NCI-H1105 (cell line): ENCODE measurements around the gene SMAD1.

ENCODE experiments used
- DNase-seq: peaks from one replicate; lab custom pipeline; 2025; lab: John Stamatoyannopoulos, UW

Gene SMAD1

GRCh38 chr4:145489556-145489955 is 7.9 kb downstream of the SMAD1 start:
- DNase-seq = no peak

GRCh38 chr4:145490361-145490760 is 8.7 kb downstream of the SMAD1 start:
- no peak for DNase-seq

- no peak for DNase-seq
Observed at GRCh38 chr4:145490796-145491195, 9.1 kb downstream of the SMAD1 start.

GRCh38 chr4:145492376-145492775 is 10.7 kb downstream of the SMAD1 start:
- DNase-seq = no peak

GRCh38 chr4:145493166-145493565 is 11.5 kb downstream of the SMAD1 start:
- no peak for DNase-seq

GRCh38 chr4:145494666-145495270 is 13.1 kb downstream of the SMAD1 start:
- DNase-seq = no peak

GRCh38 chr4:145496292-145496691 is 14.6 kb downstream of the SMAD1 start:
- no peak for DNase-seq

GRCh38 chr4:145497199-145498149 is 15.8 kb downstream of the SMAD1 start:
- DNase-seq = no peak

- no peak for DNase-seq
Observed at GRCh38 chr4:145498430-145498829, 16.8 kb downstream of the SMAD1 start.

- DNase-seq = no peak
Observed at GRCh38 chr4:145501051-145501660, 19.5 kb downstream of the SMAD1 start.

- DNase-seq = no peak
Observed at GRCh38 chr4:145502809-145503208, 21.2 kb downstream of the SMAD1 start.

GRCh38 chr4:145503486-145504072 is 21.9 kb downstream of the SMAD1 start:
- DNase-seq = no peak

- DNase-seq = no peak
Observed at GRCh38 chr4:145505995-145506394, 24.3 kb downstream of the SMAD1 start.

GRCh38 chr4:145507636-145508035 is 26.0 kb downstream of the SMAD1 start:
- no peak for DNase-seq

GRCh38 chr4:145511913-145512522 is 30.4 kb downstream of the SMAD1 start:
- DNase-seq = no peak

- DNase-seq = no peak
Observed at GRCh38 chr4:145513020-145513621, 31.5 kb downstream of the SMAD1 start.

GRCh38 chr4:145520172-145520571 is 38.5 kb downstream of the SMAD1 start:
- DNase-seq = no peak

GRCh38 chr4:145521282-145521681 is 39.6 kb downstream of the SMAD1 start:
- no peak for DNase-seq

- no peak for DNase-seq
Observed at GRCh38 chr4:145523117-145523516, 41.5 kb downstream of the SMAD1 start.

- no peak for DNase-seq
Observed at GRCh38 chr4:145524552-145524951, 42.9 kb downstream of the SMAD1 start.

- DNase-seq = no peak
Observed at GRCh38 chr4:145525291-145525740, 43.7 kb downstream of the SMAD1 start.

- DNase-seq = no peak
Observed at GRCh38 chr4:145527773-145528172, 46.1 kb downstream of the SMAD1 start.
